ENCODE measurements around the gene FTMT. TPM values are rescaled to one million over a fixed set of nuclear protein-coding genes. Genes with fewer than 3 reads are reported as not detected.

Gene FTMT
- total and polyA plus RNA-seq, 5 donors, result not detected

Other genes with a start within 250 kb of the FTMT start
- 10 to 100 TPM in 1 of 4 donors, 1 to 10 TPM in 3; 7.6 to 10.1 (median 8.1) TPM for gene SRFBP1, start 110.1 kb downstream of the FTMT start, total RNA-seq
- 3.5 TPM for gene SRFBP1, start 110.1 kb downstream of the FTMT start, polyA plus RNA-seq
- 10 to 100 TPM in 3 of 4 donors, 1 to 10 TPM in 1; 9.5 to 28.4 (median 19.7) TPM for gene LOX, start 226.4 kb downstream of the FTMT start, total RNA-seq
- gene LOX, start 226.4 kb downstream of the FTMT start, polyA plus RNA-seq, result 8.4 TPM

All from right cardiac atrium (tissue), 5 donors.